Sigmoid colon (tissue), 4 donors: Measurements from ENCODE around the gene IFNA2.
"Not testable (repeated sequence)": the region's sequence is repeated elsewhere in the genome, so short reads cannot be mapped to it uniquely, and the experiment has no call there.

Source experiments
- EP300 ChIP-seq, 4 donors: sonication (generic); formaldehyde crosslinking; IDR thresholded peaks; one replicate each; pipeline ENCODE4 v1.6.1; 2017; ENCODE audit warnings: antibody characterized with exemption in 4 of 4
- POLR2AphosphoS5 ChIP-seq, 4 donors: sonication (generic); formaldehyde crosslinking; IDR thresholded peaks; one replicate each; pipeline ENCODE4 v1.6.1; 2017; ENCODE audit warnings: antibody characterized with exemption in 4 of 4
- TF ChIP-seq, protein P1 (sequence below), 4 experiments: fragments of 450-650 bp in 3 of 4; fragments of 200-600 bp in 1 of 4; IDR thresholded peaks; one replicate each; pipeline ENCODE4 v1.5.1; 2016 to 2019; ENCODE audit warnings: antibody characterized with exemption in 4 of 4, mild to moderate bottlenecking in 3 of 4, moderate library complexity in 2 of 4

DNA sequence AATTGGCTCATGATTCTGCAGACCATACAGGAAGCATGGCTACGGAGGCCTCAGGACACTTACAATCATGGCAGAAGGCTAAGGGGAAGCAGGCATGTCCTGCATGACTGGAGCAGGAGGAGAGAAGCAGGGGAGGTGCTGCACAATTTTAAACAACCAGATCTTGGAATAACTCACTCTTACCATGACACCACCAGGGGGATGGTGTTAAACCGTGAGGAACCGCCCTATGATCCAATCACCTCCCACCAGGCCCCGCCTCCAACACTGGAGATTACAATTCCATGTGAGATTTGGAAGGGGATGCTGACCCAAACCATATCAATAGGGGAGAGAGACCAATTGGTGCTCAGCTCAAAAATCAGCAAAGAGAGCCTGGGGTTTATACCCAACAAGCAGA is 13.7 kb downstream of the IFNA2 start:
- TF ChIP-seq, protein P1, sequence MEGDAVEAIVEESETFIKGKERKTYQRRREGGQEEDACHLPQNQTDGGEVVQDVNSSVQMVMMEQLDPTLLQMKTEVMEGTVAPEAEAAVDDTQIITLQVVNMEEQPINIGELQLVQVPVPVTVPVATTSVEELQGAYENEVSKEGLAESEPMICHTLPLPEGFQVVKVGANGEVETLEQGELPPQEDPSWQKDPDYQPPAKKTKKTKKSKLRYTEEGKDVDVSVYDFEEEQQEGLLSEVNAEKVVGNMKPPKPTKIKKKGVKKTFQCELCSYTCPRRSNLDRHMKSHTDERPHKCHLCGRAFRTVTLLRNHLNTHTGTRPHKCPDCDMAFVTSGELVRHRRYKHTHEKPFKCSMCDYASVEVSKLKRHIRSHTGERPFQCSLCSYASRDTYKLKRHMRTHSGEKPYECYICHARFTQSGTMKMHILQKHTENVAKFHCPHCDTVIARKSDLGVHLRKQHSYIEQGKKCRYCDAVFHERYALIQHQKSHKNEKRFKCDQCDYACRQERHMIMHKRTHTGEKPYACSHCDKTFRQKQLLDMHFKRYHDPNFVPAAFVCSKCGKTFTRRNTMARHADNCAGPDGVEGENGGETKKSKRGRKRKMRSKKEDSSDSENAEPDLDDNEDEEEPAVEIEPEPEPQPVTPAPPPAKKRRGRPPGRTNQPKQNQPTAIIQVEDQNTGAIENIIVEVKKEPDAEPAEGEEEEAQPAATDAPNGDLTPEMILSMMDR (IDR thresholded peaks at IDR 0.05) = not testable (repeated sequence)
- TF ChIP-seq POLR2AphosphoS5, EP300 (IDR thresholded peaks at IDR 0.05): not testable (repeated sequence)
